Mucosa of stomach (tissue), 1 donor: Measurements from ENCODE around the gene KLK15.

ENCODE experiments used
- H3K27me3 ChIP-seq: one replicate; pipeline ENCODE4 v1.7.0; 2013; ENCODE audit warnings: mild to moderate bottlenecking, low read length; ENCODE audit not compliant: control insufficient read depth, insufficient read depth
- H3K36me3 ChIP-seq: one replicate; pipeline ENCODE4 v1.7.0; 2013; ENCODE audit warnings: low read length; ENCODE audit not compliant: control insufficient read depth, insufficient read depth
- H3K4me1 ChIP-seq: one replicate; pipeline ENCODE4 v1.7.0; 2013; ENCODE audit warnings: mild to moderate bottlenecking, low read length; ENCODE audit not compliant: control insufficient read depth, insufficient read depth
- H3K4me3 ChIP-seq: one replicate; pipeline ENCODE4 v1.7.0; 2013; ENCODE audit warnings: low read length
- H3K9ac ChIP-seq: one replicate; pipeline ENCODE4 v1.7.0; 2013; ENCODE audit warnings: mild to moderate bottlenecking, low read length, moderate library complexity
- H3K9me3 ChIP-seq: one replicate; pipeline ENCODE4 v1.7.0; 2013; ENCODE audit warnings: mild to moderate bottlenecking, low read length, moderate library complexity; ENCODE audit not compliant: control insufficient read depth
- donor health status: Pancreatic carcinoma.

The KLK15 gene

GRCh38 chr19:50833117-50833801, at the start of gene KLK15:
Gene KLK15, minus strand, starts transcription at chr19:50833574. Its CDS starts 2,082 bp downstream, at chr19:50831492.
- Histone ChIP-seq H3K9ac (no peak within 1 kb of the TSS), H3K27me3 (peaks cover 15% of the 10 kb centered on the region), H3K9me3 (no peaks in the 10 kb centered on the region), H3K36me3 (no peaks in the 10 kb centered on the region), H3K4me3 (no peak within 1 kb of the TSS), H3K4me1 (peaks cover 6% of the 10 kb centered on the region)

GRCh38 chr19:50882188-50882587, 48.8 kb upstream of the KLK15 start:
- Histone ChIP-seq H3K27me3 (peaks cover 11% of the 10 kb centered on the region), H3K9ac (no peak overlapping the region), H3K36me3 (no peaks in the 10 kb centered on the region), H3K4me1 (no peaks in the 10 kb centered on the region), H3K4me3 (no peak overlapping the region), H3K9me3 (no peaks in the 10 kb centered on the region)

- Histone ChIP-seq H3K9ac (no peak overlapping the region), H3K4me3 (no peak overlapping the region), H3K4me1 (no peaks in the 10 kb centered on the region), H3K9me3 (no peaks in the 10 kb centered on the region), H3K27me3 (peaks cover 11% of the 10 kb centered on the region), H3K36me3 (no peaks in the 10 kb centered on the region)
Observed at GRCh38 chr19:50880241-50880640, 46.9 kb upstream of the KLK15 start.

- Histone ChIP-seq H3K9ac (no peak overlapping the region), H3K9me3 (no peaks in the 10 kb centered on the region), H3K4me1 (no peaks in the 10 kb centered on the region), H3K4me3 (no peak overlapping the region), H3K36me3 (no peaks in the 10 kb centered on the region), H3K27me3 (peaks cover 12% of the 10 kb centered on the region)
Observed at GRCh38 chr19:50878851-50879250, 45.5 kb upstream of the KLK15 start.

- H3K36me3 ChIP-seq: no peaks in the 10 kb centered on the region
- H3K27me3 ChIP-seq: peaks cover 10% of the 10 kb centered on the region
- H3K9ac ChIP-seq: no peak overlapping the region
- H3K4me3 ChIP-seq: no peak overlapping the region
- H3K4me1 ChIP-seq: no peaks in the 10 kb centered on the region
- no peaks in the 10 kb centered on the region for H3K9me3 ChIP-seq
Observed at GRCh38 chr19:50877338-50877737, 44.0 kb upstream of the KLK15 start.

- Histone ChIP-seq H3K27me3 (peaks cover 10% of the 10 kb centered on the region), H3K9me3 (no peaks in the 10 kb centered on the region), H3K4me1 (no peaks in the 10 kb centered on the region), H3K36me3 (no peaks in the 10 kb centered on the region), H3K9ac (no peak overlapping the region), H3K4me3 (no peak overlapping the region)
Observed at GRCh38 chr19:50876456-50876855, 43.1 kb upstream of the KLK15 start.

- H3K4me3 ChIP-seq: no peak overlapping the region
- H3K27me3 ChIP-seq: peaks cover 10% of the 10 kb centered on the region
- H3K9ac ChIP-seq: no peak overlapping the region
- H3K4me1 ChIP-seq: no peaks in the 10 kb centered on the region
- no peaks in the 10 kb centered on the region for H3K36me3 ChIP-seq
- H3K9me3 ChIP-seq: no peaks in the 10 kb centered on the region
Observed at GRCh38 chr19:50875795-50876422, 42.5 kb upstream of the KLK15 start.

GRCh38 chr19:50874211-50874610, 40.8 kb upstream of the KLK15 start:
- no peaks in the 10 kb centered on the region for H3K9me3 ChIP-seq
- no peaks in the 10 kb centered on the region for H3K4me1 ChIP-seq
- H3K27me3 ChIP-seq: peaks cover 15% of the 10 kb centered on the region
- H3K36me3 ChIP-seq: no peaks in the 10 kb centered on the region
- no peak overlapping the region for H3K9ac ChIP-seq
- no peak overlapping the region for H3K4me3 ChIP-seq

- H3K9me3 ChIP-seq: no peaks in the 10 kb centered on the region
- H3K4me1 ChIP-seq: no peaks in the 10 kb centered on the region
- H3K36me3 ChIP-seq: no peaks in the 10 kb centered on the region
- H3K9ac ChIP-seq: no peak within 1 kb of the TSS
- H3K27me3 ChIP-seq: peaks cover 10% of the 10 kb centered on the region
- no peak within 1 kb of the TSS for H3K4me3 ChIP-seq
Observed at GRCh38 chr19:50873056-50873455, 39.7 kb upstream of the KLK15 start, which contains the start of gene KLK2. Gene KLK2, plus strand, starts transcription at chr19:50873439. Its CDS starts 35 bp downstream, at chr19:50873474.

GRCh38 chr19:50870417-50871089, 37.2 kb upstream of the KLK15 start:
- Histone ChIP-seq H3K4me1 (no peaks in the 10 kb centered on the region), H3K36me3 (no peaks in the 10 kb centered on the region), H3K9ac (no peak overlapping the region), H3K9me3 (no peaks in the 10 kb centered on the region), H3K4me3 (no peak overlapping the region), H3K27me3 (peaks cover 9% of the 10 kb centered on the region)

GRCh38 chr19:50869479-50869878, 36.1 kb upstream of the KLK15 start:
- Histone ChIP-seq H3K4me1 (no peaks in the 10 kb centered on the region), H3K36me3 (no peaks in the 10 kb centered on the region), H3K27me3 (peaks cover 5% of the 10 kb centered on the region), H3K9me3 (no peaks in the 10 kb centered on the region), H3K4me3 (no peak overlapping the region), H3K9ac (no peak overlapping the region)
